HepG2 (cell line): ENCODE results near the gene VWA3A. TPM values are rescaled to one million over a fixed set of nuclear protein-coding genes. Genes with fewer than 3 reads are reported as not detected.
A peak's percentile ranks its signal among the peaks of the same experiment; 100 is the strongest.

Experiments
- ATAC-seq: fragments of 200-7000 bp; cut with Tn5 transposase; 3 replicates; pipeline ENCODE4 v1.9.1; 2020; ENCODE audit warnings: mild to moderate bottlenecking, moderate library complexity
- BruUV-seq: library from RNA; stranded (reverse); fragments of 400-500 nt; replicated peaks from 2 replicates; lab custom pipeline; 2021; lab: Mats Ljungman, UMichigan
- CTCF ChIA-PET: fragments of 300-600 bp; formaldehyde crosslinking; extraction: SDS; loops from one replicate; lab custom pipeline; 2021; ENCODE audit warnings: low total read pairs, inconsistent platforms, low intra/inter-chr PET ratio; lab: Yijun Ruan, JAX
- POLR2A ChIA-PET: fragments of 350-600 bp; sonication (Branson Sonifier 250); formaldehyde crosslinking; loops from one replicate; lab custom pipeline; 2020; ENCODE audit warnings: antibody characterized with exemption, inconsistent platforms; lab: Yijun Ruan, JAX
- DNase-seq: peaks from one replicate; pipeline ENCODE4 v3.0.0-alpha.2; 2015; ENCODE audit warnings: low spot score
- FAIRE-seq: peaks from 3 replicates; lab custom pipeline; 2011; peaks lifted over from hg19 to GRCh38; lab: Jason Lieb, UNC
- H2AFZ ChIP-seq: one replicate; pipeline ENCODE4 v1.6.1; 2011; ENCODE audit warnings: low read length, inconsistent platforms
- H3K27ac ChIP-seq: fragments of 300-600 bp; 3 replicates; pipeline ENCODE4 v1.8.0; 2011; ENCODE audit warnings: mixed run types, mild to moderate bottlenecking, mixed read lengths, low read length, inconsistent platforms; ENCODE audit not compliant: insufficient read depth; ENCODE audit errors: extremely low read length
- H3K27me3 ChIP-seq, 2 experiments: fragments of 200-600 bp in 1 of 2; 2 replicates in 1 of 2; 3 replicates in 1 of 2; pipeline versions ENCODE4 v1.6.0 to v1.8.0; 2011; ENCODE audit warnings: low read length in 2 of 2, mild to moderate bottlenecking in 2 of 2, moderate library complexity in 2 of 2, inconsistent platforms in 1 of 2; ENCODE audit not compliant: insufficient read depth in 2 of 2, control insufficient read depth in 1 of 2
- H3K36me3 ChIP-seq, 2 experiments: fragments of 200-600 bp in 1 of 2; replicated peaks in 1 of 2; 2 replicates in 1 of 2; 3 replicates in 1 of 2; pipeline versions ENCODE4 v1.5.1 to v1.8.0; 2011; ENCODE audit warnings: low read length in 2 of 2, inconsistent platforms in 1 of 2; ENCODE audit not compliant: insufficient read depth in 2 of 2, control insufficient read depth in 1 of 2
- H3K4me1 ChIP-seq: 2 replicates; pipeline ENCODE4 v1.5.1; 2012; ENCODE audit warnings: low read length, inconsistent platforms; ENCODE audit not compliant: insufficient read depth
- H3K4me2 ChIP-seq: 2 replicates; pipeline ENCODE4 v1.6.0; 2011; ENCODE audit warnings: low read depth, low read length, inconsistent platforms
- H3K4me3 ChIP-seq, 3 experiments: fragments of 200-600 bp in 1 of 3; sonication (generic), shearing (Covaris generic) in 1 of 3; replicated peaks in 1 of 3; 2 replicates each; pipeline ENCODE4 v1.5.1; 2011 to 2016; ENCODE audit warnings: low read length in 3 of 3, inconsistent platforms in 2 of 3, low read depth in 2 of 3, mild to moderate bottlenecking in 2 of 3, control low read depth in 1 of 3, mixed read lengths in 1 of 3; ENCODE audit not compliant: insufficient read depth in 1 of 3
- H3K79me2 ChIP-seq: one replicate; pipeline ENCODE4 v1.6.1; 2011; ENCODE audit warnings: low read length, inconsistent platforms; ENCODE audit not compliant: insufficient read depth
- H3K9ac ChIP-seq: 2 replicates; pipeline ENCODE4 v1.6.0; 2011; ENCODE audit warnings: mild to moderate bottlenecking, low read depth, low read length, inconsistent platforms; ENCODE audit not compliant: insufficient read depth
- H3K9me3 ChIP-seq: 2 replicates; pipeline ENCODE4 v1.5.1; 2012; ENCODE audit warnings: mild to moderate bottlenecking, low read length
- H4K20me1 ChIP-seq: 2 replicates; pipeline ENCODE4 v1.6.0; 2011; ENCODE audit warnings: inconsistent platforms, mild to moderate bottlenecking, low read length, moderate library complexity; ENCODE audit not compliant: insufficient read depth
- HNF1A ChIP-seq, 2 experiments: sonication (generic) in 1 of 2; formaldehyde crosslinking in 1 of 2; IDR thresholded peaks; 2 replicates each; pipeline versions ENCODE4 v1.4.0 to v1.6.1; 2016 to 2020; ENCODE audit warnings: borderline replicate concordance in 1 of 2, low read depth in 1 of 2, mild to moderate bottlenecking in 1 of 2, missing genetic modification reagents in 1 of 2
- MXI1 ChIP-seq: IDR thresholded peaks from 3 replicates; pipeline ENCODE4 v1.6.1; 2012; ENCODE audit warnings: low read depth, low read length, inconsistent platforms, borderline replicate concordance
- MYC ChIP-seq: sonication (generic); formaldehyde crosslinking; IDR thresholded peaks from 2 replicates; pipeline ENCODE4 v1.9.0; 2021; ENCODE audit warnings: missing genetic modification reagents, borderline replicate concordance
- NFATC3 ChIP-seq: sonication (generic); formaldehyde crosslinking; IDR thresholded peaks from 2 replicates; pipeline ENCODE4 v1.5.1; 2020; ENCODE audit warnings: mild to moderate bottlenecking, missing genetic modification reagents
- ZFX ChIP-seq: sonication (generic); formaldehyde crosslinking; IDR thresholded peaks from 2 replicates; pipeline ENCODE4 v1.4.0; 2020; ENCODE audit warnings: mild to moderate bottlenecking, low read depth, missing genetic modification reagents, moderate library complexity
- ZNF136 ChIP-seq: sonication (generic); formaldehyde crosslinking; IDR thresholded peaks from 2 replicates; pipeline ENCODE4 v1.8.1; 2022; ENCODE audit warnings: low read depth, mild to moderate bottlenecking, moderate library complexity, missing genetic modification reagents
- ZNF451 ChIP-seq: sonication (generic); formaldehyde crosslinking; IDR thresholded peaks from 2 replicates; pipeline ENCODE4 v1.5.0; 2020; ENCODE audit warnings: mild to moderate bottlenecking, missing genetic modification reagents
- ZNF660 ChIP-seq: sonication (generic); formaldehyde crosslinking; IDR thresholded peaks from 2 replicates; pipeline ENCODE4 v1.5.1; 2020; ENCODE audit warnings: mild to moderate bottlenecking, low read depth, missing genetic modification reagents, borderline replicate concordance
- ZNF768 ChIP-seq: sonication (generic); formaldehyde crosslinking; IDR thresholded peaks from 2 replicates; pipeline ENCODE4 v1.4.0; 2020; ENCODE audit warnings: missing genetic modification reagents
- ZNF83 ChIP-seq: sonication (generic); formaldehyde crosslinking; IDR thresholded peaks from 2 replicates; pipeline ENCODE4 v1.4.0; 2020; ENCODE audit warnings: missing genetic modification reagents, mild to moderate bottlenecking, borderline replicate concordance
- ZZZ3 ChIP-seq: sonication (generic); formaldehyde crosslinking; IDR thresholded peaks from 2 replicates; pipeline ENCODE4 v1.4.0; 2020; ENCODE audit warnings: missing genetic modification reagents, mild to moderate bottlenecking, borderline replicate concordance
- WGBS: methylation state at CpG from one replicate; pipeline ENCODE4 v1.1.6; 2017; ENCODE audit warnings: low lambda C conversion rate; 5-methylcytosine and 5-hydroxymethylcytosine counted together
- in situ Hi-C: cut with HindIII; loops from 2 replicates; pipeline ENCODE4 v1.10.0; 2017; ENCODE audit warnings: low pct_unique_long_range_greater_than_20kb; ENCODE audit not compliant: extremely low pct_ligation_motif_present
- intact Hi-C: fragments of 100-400 bp; cut with micrococcal nuclease; formaldehyde crosslinking; loops from one replicate; pipeline ENCODE4 v1.10.0; 2022; ENCODE audit not compliant: unreplicated experiment
- polyA plus RNA-seq, 8 experiments: library from polyadenylated mRNA; depleted of rRNA in 3 of 8; stranded (reverse) in 7 of 8; unstranded in 1 of 8; fragments of >200 nt; fragmentation: Illumina TruSeq in 4 of 8; extraction: Trizol in 4 of 8; gene quantifications; 2 replicates each; pipeline versions ENCODE4 v1.2.1 to v1.2.3, GENCODE V29; 2011 to 2016; ENCODE audit warnings: low read depth in 4 of 8, missing spikeins in 1 of 8, mixed read lengths in 1 of 8; ENCODE audit not compliant: insufficient read depth in 1 of 8
- total RNA-seq, 5 experiments: library from RNA; depleted of rRNA; stranded (reverse); fragments of >200 nt; fragmentation: Illumina TruSeq; extraction: Trizol; gene quantifications; 2 replicates each; pipeline ENCODE4 v1.2.3, GENCODE V29; 2016; ENCODE audit warnings: low read depth in 1 of 5
- TF ChIP-seq, protein P1 (sequence below): IDR thresholded peaks from 2 replicates; pipeline ENCODE4 v1.6.1; 2012; ENCODE audit warnings: inconsistent platforms

The VWA3A gene
- total and polyA plus RNA-seq, 2 of the 13 experiments (the other 11 are each of a cell fraction or from before 2014, with no cell fraction given): 0.03 to 0.07 TPM

DNA sequence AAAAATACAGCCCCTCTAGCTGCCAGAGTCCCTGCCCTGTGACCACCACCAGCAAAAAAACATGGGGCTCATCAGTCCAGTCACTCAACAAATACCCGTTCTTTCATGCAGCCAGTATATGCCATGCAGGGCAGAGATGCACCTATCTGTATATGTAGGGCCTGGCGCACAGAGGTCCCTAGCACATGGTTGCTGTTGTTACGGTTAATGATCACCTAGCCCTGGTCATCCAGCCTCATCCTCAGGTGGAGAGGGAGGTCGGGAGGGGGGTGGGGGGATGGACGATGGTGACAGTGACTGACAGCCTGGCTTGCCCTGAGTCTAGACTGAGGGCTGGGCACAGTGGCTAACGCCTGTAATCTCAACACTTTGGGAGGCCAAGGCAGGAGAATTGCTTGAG is 71.5 kb downstream of the VWA3A start (continued):
- TF ChIP-seq MXI1 (peak; percentile 12; the same call in 1 of the 3 replicates), HNF1A (IDR thresholded peaks at IDR 0.05; ENCODE audit: low read depth) (peak; percentile 23; the same call in 1 of the 2 replicates), HNF1A (CRISPR knock-in tag; IDR thresholded peaks at IDR 0.05; ENCODE audit: borderline replicate concordance) (no peak), ZNF660 (no peak), MYC (CRISPR knock-in tag) (peak; percentile 27; the same call in 1 of the 2 replicates)
- TF ChIP-seq, protein P1, sequence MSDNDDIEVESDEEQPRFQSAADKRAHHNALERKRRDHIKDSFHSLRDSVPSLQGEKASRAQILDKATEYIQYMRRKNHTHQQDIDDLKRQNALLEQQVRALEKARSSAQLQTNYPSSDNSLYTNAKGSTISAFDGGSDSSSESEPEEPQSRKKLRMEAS: peak; percentile 38; the same call in 1 of the 2 replicates
- TF ChIP-seq, all 625 proteins: peak for 8

GRCh38 chr16:22164482-22164881 is 72.1 kb downstream of the VWA3A start:
- 49% methylated on average over 5 of the region's 5 CpGs for WGBS
- ATAC-seq (no peak), DNase-seq (no peak), FAIRE-seq (no peak)
- no TSS peak for BruUV-seq
- Histone ChIP-seq H3K36me3 (no peaks in the 10 kb centered on the region), H4K20me1 (no peaks in the 10 kb centered on the region), H3K9ac (no peak overlapping the region), H3K27ac (no peak overlapping the region), H2AFZ (no peak overlapping the region), H3K27me3 (peaks cover 6 to 28% of the 10 kb centered on the region in 2 experiments; a peak in 4 of 5 replicates), H3K9me3 (peaks cover 5% of the 10 kb centered on the region), H3K79me2 (no peaks in the 10 kb centered on the region), H3K4me1 (peaks cover 31% of the 10 kb centered on the region), H3K4me2 (no peak overlapping the region), H3K4me3 (no peak overlapping the region)
- TF ChIP-seq ZNF768 (CRISPR knock-in tag): peak; percentile 93
- TF ChIP-seq ZNF136 (CRISPR knock-in tag): no peak
- TF ChIP-seq ZNF83 (CRISPR knock-in tag): 0 out of 2 replicates have a peak, but pooled peaks have one; percentile 38
- TF ChIP-seq ZZZ3: no peak
- TF ChIP-seq ZFX: no peak
- no peak for TF ChIP-seq NFATC3 (CRISPR knock-in tag)
- TF ChIP-seq ZNF451 (CRISPR knock-in tag): 0 out of 2 replicates have a peak, but pooled peaks have one; percentile 47
- intact Hi-C loops (no loop called here), in situ Hi-C loops (no loop called here)
- ChIA-PET POLR2A (no interaction called here), CTCF (no interaction called here)
